ENCODE measurements around the gene ATXN3.
"Not testable (repeated sequence)": the region's sequence is repeated elsewhere in the genome, so short reads cannot be mapped to it uniquely, and the experiment has no call there.

Gene ATXN3

DNA sequence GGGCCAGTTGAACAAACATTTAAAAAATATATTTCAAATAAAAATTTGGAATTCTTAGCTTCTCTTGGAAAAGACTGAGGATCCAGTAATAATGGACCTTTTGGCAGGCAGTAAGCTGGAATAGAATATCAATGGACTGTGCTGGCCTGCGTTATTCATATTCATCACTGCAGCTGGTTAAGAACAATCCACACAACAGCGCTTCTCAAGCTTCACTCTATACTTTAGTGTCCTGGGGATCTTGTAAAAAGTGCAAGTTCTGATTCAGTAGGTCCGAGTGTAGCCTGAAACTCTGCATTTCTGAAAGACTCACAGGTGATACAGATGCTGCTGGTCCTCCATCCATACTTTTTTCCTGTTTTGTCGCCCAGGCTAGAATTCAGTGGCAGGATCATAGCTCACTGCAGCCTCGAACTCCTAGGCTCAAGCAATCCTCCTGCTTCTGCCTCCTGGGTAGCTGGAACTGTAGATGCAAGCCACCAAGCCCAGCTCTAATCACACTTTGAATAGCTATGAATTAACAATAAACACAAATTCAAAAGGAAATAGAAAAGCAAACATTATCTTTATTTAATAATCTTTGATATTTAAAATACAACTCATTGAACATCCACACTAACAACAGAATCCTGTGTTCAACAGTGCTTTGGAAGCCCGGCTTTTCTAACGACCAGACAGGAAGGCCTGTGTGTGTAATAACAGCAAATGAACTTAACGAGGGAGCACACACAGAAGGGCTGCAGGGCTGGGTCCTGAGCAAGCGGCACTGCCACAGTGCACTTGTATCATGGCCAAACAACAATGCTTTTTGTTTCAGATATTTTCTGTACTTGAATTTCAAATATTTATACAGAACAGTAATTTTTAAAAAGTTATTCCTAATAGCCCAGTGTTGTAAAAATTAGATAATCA lies 48.1 kb downstream of the ATXN3 start:
- peak in 1 of 3 experiments; percentile 26 for DNase-seq

DNA sequence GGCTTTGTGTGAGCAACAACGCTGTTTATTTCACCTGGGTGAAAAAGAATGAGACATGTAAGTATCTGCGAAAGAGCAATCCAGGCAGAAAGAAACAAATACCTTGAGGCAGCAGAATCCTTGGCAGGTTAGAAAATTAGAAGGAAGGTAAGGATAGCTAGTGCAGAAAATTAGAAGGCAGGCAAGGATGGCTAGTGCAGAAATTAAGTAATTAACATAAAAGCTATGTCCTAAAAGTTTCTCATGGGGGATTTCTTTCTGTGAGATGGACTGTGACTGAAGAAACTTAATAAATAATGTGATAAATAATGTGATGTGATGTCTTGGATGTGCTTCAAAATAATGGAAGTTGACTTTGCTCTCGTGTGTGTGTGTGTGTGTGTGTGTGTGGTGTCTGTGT lies 56.6 kb downstream of the ATXN3 start:
- no peak for DNase-seq

DNA sequence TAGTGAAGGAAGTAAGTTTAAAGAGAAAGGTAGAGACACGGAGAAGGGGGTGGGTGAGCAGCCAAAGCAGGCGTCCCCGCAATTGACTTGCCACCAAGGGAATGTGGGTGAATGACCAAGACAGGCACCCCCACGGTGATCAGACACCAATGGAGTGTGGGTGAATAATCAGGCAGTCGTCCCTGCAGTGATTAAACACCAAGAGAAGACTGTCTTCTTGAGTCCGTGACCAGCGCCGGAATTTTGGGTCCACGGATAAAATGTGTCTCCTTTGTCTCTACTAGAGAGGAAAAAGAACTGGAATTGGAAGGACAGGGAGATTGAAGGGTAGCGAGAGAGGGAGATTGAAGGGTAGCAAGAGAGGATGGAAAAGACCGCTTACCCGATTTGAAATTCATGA lies 57.2 kb downstream of the ATXN3 start:
- not testable (repeated sequence) for DNase-seq

DNA sequence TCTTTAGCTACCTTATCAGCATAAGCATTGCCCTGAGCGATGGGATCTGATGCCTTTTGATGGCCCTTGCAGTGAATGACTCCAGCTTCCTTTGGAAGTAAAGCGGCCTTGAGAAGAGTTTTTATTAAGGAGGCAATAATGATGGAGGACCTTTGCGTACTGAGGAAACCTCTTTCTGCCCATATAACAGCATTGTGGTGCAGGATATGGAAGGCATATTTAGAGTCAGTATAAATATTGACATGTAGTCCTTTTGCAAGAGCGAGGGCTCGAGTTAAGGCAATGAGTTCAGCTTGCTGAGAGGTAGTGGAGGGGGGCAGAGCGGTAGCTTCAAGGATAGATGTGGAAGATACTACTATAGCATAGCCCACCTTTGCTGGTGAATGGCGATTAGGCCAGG lies 60.5 kb downstream of the ATXN3 start:
- not testable (repeated sequence) for DNase-seq

DNA sequence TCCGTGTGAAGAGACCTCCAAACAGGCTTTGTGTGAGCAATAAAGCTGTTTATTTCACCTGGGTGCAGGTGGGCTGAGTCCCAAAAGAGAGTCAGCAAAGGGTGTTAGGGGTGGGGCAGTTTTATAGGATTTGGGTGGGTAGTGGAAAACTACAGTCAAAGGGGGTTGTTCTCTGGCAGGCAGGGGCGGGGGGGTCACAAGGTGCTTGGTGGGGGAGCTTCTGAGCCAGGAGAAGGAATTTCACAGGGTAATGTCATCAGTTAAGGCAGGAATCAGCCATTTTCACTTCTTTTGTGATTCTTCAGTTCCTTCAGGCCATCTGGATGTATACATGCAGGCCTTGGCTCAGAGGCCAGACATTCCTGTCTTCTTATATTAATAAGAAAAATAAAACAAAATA lies 64.6 kb downstream of the ATXN3 start:
- not testable (repeated sequence) for DNase-seq

DNA sequence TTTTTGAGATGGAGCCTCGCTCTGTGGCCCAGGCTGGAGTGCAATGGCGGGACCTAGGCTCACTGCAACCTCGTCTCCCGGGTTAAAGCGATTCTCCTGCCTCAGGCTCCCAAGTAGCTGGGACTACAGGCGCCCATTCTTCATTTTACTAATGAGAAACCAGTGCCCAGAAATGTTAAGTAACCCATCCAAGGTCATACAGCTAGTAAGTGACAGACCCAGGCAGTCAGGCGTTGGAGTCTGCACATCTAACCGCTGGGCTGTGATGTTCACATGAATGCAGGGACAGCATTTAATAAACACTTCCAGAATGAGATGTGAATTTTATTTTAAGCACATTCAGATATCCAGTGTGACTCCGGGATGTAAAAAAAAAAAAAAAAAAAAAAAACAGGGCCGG lies 65.2 kb downstream of the ATXN3 start:
- no peak for DNase-seq

DNA sequence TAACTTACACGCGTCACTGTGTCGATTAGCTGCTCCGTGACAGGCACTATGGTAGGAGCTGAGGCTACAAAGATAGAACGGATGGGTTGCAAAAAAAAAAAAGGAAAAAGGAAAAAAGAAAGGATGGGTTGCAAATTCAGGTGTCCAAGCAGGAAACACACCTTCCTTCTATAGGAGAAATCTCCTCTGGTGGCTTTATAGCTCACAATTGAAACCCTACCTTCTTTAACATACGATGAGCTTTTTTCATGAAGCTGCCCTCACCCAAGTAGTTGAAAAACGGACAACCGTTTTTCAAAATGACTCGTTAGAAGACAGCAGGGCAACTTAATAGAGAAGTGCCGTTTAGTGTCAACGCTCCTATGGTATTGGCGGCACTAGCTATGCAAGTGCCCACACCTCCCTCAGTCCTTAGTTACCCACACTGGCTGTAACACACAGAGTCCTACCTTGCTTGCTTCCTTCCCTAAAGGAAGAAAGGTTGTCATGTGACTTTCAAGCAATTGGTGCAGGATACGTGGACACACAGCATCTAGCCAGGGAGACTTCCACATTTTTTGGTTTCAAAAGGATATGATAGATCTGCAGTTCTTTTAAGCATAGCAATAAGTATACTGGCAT lies 65.8 kb downstream of the ATXN3 start:
- peak; percentile 58 to 71 (median 64) for DNase-seq

DNA sequence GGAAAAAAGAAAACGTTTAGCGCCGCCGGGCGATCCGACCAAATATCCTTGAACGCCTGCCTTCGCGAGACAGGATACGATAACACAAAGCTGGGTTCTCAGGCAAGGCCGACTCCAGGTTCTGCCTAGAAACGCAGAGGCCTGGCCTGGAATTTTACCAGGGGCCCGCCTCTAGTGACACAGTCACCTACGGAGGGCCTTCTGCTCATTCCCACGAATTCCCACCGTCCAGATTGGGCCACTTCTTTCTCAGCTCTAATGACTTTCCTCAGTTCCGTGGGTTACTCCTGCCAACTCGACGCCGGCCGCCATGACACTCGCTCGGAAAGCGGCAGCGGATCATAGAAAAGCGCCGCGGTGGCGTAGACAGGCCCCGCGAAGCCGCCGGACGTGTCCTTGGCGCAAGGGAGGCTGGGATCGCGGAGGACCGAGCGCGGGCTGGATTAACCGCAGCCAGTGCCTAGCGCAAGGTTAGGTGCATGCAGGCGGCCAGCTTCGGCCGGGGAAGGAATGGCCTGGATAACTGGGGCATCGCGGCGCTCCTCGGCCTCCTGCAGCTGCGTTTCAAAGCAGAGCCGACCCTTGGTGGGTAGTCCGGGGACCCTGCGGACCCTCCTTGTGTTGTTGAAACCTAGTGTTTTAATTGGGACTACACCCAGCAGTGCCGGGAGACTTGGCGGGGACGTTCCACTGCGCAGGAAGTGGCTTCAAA lies 66.5 kb downstream of the ATXN3 start, which contains the start of gene TRIP11:
TSS of gene TRIP11 (minus strand) at position 341 of the 712 bp plus-strand sequence. CDS start 374 bp downstream, outside the sequence.
- peak; percentile 95 to 97 (median 96) for DNase-seq

DNA sequence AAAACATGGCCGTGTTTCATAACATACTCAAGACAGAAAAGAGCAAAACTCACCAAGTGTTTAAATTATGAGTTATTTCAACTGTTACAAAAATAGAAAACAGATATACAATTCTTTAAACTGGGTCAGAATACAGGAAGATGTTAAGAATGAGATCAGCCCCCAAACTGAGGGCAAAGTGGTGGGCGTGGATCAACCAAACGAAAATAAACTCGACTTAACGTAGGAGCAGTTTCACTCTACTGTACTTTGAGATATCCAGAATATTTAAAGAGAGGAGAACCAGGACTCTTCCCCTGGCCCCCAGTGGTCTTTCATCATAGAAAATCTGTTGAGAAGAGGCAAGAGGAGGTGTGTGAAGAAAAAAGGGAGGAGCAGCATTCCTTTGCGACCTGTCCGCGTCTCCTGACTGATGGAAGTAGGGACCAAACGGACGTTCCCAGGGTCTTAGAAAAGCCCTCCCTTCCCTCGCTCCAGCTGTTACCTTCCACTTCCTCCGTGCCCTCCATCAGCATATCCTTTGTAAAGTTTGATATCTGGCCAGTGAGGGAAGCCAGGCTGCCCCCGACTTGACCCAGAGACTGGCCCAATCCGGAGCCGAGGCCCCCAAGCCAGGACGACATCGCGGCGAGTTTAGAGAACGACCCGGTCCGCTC lies 67.2 kb downstream of the ATXN3 start:
- peak in 2 of 3 experiments; percentile 38 to 79 for DNase-seq

DNA sequence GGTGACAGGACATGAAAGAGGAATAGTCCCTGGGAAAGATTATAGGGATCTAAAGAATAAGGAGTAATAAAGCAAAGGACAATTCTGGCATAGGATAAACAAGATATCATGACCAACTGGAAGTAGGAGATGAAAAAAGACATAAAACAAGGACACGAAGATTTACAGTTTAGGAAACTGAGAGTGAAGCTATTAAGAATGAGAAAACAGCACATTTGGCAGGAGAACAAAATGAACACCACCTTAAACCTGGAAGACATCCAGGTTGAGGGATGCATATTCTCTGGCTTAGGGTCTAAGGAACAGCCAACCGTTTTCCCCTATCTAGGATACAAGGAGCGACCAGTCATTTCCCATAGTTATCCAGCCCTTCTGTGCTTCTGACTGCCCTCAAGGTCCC lies 68.4 kb downstream of the ATXN3 start:
- no peak for DNase-seq

DNA sequence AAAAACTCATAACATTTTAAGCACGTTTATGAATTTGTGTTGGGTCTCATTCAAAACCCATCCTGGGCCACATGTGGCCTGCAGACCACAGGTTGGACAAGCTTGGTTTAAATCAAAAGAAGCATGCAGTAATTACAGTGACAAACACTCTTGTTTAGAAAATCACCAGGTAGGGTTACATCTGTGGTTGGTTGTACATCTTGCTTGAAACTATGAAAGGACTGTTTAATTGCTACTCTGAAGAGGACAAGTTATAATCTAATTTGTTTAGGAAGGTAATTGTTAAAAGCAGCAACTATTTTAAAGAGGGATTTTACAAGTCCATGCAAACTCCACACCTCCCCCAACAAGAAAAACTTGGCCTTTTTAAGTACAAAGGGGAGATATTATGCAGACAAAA lies 70.5 kb downstream of the ATXN3 start:
- peak; percentile 8 to 72 (median 20) for DNase-seq

DNA sequence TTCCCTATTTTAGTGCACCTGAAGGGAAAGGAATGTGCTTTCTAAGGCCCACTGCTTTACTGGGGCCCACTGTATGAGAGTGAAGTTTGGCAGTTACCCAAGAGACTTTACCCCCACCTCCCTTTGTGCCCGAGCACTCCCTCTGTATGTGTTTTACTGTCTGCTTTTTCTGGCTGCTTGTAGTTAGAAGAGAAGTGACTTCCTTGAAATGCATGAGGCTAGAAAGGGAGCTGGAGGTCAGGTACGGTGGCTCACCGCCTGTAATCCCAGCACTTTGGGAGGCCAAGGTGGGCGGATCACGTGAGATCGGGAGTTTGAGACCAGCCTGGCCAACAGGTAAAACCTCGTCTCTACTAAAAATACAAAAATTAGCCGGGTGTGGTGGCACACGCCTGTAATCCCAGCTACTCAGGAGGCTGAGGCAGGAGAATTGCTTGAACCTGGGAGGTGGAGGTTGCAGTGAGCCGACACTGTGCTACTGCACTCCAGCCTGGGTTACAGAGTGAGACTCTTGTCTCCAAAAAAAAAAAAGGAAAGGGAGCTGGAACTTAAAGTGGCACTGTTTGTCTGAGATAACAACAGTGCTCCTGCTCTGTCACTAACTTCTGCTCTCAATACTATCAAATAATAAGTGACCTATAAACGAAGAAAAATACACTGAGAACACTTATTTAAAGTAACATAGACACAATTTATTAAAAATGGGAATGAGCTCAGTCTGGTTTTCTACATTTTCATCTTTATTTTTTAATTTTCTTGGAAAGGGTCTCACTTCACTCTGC lies 72.3 kb downstream of the ATXN3 start:
- DNase-seq: no peak

DNA sequence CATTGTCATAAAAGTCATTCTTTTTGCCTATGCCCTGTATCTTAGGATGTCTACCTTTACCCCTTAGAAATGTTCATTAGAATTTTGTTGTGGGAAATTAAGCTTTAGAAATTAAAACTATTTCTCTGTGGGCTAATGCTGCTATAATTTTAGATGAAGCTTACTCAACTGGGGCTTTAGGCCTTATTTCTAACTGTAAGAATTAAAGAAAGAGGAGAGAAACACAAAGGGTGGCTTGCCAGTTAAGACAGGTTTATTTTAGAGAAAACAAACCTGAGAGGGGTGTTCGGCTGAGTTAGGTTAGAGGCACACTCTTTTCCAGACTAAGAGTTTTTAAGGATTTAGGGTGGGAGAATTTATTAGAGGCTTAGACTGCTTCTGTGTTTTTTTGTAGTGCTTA lies 72.9 kb downstream of the ATXN3 start:
- DNase-seq: no peak

DNA sequence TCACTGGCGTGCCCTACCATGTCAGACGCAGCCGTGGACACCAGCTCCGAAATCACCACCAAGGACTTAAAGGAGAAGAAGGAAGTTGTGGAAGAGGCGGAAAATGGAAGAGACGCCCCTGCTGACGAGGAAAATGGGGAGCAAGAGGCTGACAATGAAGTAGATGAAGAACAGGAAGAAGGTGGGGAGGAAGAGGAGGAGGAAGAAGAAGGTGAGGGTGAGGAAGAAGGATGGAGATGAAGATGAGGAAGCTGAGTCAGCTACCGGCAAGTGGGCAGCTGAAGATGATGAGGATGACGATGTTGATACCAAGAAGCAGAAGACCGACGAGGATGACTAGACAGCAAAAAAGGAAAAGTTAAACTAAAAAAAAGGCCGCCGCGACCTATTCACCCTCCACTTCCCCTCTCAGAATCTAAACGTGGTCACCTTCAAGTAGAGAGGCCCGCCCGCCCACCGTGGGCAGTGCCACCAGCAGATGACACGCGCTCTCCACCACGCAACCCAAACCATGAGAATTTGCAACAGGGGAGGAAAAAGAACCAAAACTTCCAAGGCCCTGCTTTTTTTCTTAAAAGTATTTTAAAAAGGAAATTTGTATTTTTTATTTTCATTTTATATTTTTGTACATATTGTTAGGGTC lies 79.7 kb downstream of the ATXN3 start:
- no peak for DNase-seq

DNA sequence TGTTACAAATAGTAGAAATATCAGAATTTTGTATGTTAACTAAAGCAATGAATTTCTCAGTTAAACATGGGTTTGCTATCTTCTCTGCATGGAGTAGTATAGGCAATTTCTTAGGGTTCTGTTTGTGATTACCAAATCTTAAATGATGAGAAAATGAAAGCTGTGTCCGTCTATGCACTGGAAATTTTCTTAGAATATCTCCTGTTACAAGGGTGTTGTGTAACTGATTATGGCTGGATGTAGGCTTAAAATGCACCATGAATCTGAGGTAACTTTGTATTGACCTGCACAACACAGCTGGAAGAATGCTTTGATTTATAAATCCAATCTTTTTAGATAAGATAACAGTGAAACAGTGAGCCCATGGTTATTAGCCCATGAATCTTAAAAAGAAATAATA lies 84.3 kb downstream of the ATXN3 start:
- no peak for DNase-seq

DNA sequence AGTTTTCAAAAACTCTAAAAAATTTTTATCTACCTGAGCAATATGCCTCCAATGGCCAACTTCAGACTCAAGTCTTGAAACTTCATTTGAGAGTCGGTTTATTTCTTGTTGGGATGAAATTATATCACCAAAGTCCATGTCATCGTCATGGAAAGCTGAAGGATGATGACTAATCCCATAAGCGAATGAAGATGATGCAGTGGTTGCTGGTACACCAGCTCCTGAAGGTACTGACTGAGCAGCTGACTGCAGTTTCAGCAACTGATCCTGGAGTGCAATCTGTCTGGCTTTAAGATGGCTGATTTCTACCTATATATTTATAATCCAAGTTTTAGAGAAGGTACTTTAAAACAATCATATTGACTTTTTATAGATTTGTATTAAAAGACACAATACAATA lies 84.9 kb downstream of the ATXN3 start:
- no peak for DNase-seq

DNA sequence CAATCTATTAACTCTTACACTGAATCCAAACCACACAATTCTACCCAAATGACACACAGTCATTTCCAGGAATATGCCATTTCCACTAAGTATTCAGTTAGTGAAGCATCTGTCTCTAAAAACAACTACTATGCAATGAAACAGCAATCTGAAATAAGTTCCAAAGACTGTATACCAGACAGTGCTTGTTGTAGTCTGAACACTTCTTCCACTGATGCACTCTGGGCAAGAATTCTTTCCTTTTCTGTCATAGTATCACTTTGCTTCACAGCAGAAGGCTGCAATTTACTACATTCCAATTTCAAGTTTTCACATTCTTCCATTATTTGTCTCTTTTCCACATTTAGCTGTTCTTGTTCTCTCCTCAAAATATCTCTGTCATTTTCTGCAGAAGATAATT lies 92.3 kb downstream of the ATXN3 start:
- DNase-seq: no peak

DNA sequence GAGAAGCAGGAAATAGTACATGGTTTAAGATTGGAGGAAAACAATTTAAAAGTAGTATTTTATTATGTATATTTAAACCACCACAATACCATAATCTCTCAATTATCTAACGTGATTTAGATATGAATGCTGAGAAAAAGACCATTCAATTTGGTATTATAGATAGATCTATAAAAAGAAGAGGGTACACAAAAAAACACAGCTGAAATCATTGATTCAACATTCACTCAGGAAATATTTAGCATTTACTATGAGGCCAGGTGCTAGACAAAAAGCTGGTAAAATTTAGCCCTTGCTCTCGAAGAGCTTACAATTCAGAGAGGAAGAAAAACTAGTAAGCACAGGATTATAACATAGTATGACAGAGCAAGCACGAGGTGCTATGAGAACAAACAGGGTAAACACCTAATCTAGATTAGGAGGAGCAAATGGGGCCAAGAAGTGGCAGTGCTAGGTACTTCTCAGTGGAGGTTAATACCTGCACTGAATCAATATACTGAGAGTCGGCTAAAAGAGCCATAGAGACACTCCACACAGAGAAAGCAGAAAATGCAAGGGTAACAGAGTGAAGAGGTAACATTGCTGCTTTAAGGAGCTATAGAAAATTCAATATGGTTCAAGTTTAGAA lies 94.1 kb downstream of the ATXN3 start:
- DNase-seq: no peak

DNA sequence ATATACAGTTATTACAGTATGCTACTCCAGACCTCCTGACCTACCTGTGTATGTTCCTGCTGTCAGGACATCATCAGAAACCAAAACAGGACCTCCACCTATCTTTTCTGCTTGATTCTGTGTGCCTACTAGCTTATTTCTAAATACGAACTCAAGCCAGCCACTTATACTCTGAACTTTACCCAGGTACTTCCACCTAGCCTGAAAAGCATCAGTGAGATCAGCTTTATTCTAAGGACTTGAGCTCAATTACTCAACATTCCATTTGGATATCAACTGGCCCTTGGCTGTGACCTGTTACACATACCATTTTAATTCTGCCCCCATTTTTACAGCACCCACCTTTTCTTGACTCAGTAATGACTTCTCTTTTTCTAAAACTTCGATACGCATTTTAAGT lies 95.7 kb downstream of the ATXN3 start:
- DNase-seq: no peak

DNA sequence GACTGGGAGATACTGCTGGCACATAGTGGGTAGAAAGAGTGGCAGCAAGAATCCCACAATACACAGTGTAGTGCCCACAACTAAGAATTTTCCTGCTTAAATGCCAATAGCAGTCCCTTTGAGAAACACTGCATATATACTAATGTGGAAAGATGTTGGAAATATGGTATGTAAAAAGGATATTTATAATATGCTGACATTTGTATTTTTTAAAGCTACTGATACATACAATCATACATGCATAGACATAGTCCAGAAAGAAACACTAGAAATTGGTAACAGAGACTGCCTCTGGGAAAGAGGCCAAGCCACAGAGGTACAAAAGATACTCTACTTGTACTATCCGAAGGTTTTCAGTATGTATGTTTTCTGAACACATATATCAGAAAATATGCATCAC lies 96.8 kb downstream of the ATXN3 start:
- DNase-seq: no peak

Measured in NCI-H1417 (cell line).